Thoracic aorta endothelial cell (primary cell): ENCODE results near the gene RPL29. TPM values are rescaled to one million over a fixed set of nuclear protein-coding genes. Genes with fewer than 3 reads are reported as not detected.

Experiments used
- small RNA-seq: library from RNA; depleted of rRNA; stranded (forward); fragments of <200 nt; gene quantifications from one replicate; pipeline ENCODE3, GENCODE V24; 2012
- total RNA-seq: library from RNA; depleted of rRNA; stranded (reverse); fragments of >200 nt; gene quantifications from 2 replicates; pipeline ENCODE4 v1.2.3, GENCODE V29; 2012

Gene RPL29
- total RNA-seq, result 968 and 1,125 TPM in 2 replicates

DNA sequence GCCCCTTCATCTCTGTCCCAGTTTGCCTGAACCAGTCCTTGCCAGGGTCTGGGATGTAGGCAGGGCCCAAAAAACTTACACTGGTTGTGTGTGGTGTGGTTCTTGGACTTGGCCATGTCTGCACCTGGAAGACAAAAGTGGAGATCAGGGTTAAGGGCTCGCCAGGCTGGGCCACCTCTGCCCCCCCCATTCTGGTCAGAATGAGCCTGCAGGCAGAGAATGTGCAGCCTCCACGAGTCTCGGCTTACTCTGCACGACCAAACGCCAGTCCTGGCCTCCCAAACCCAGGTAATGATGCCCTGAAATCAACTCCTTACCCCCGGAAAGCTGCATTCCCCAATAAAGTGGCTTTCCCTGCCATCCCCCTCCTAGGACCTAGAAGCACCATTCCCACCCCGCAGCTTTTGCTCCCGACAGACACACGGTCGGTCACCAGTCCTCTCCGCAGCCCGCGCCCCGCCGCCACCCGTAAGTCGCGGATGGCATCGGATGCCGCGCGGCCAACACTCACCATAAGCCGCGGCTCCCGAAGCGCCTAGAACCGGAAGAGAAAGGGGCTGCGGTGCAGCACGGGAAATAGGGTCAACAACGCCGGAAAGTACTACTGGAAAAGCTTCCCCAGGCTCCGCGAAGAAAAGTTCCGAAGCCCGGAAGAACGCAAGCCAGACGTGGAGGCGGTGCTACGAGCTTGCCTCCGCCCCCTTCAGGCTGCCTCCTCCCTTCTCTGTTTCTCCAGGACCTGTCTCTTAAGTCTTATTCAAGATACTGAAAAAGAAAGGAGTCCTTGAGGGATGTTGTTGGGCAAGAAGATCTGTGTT lies at the start of gene RPL29:
TSS of gene RPL29 (minus strand) at position 550 of the 818 bp plus-strand sequence. CDS start at position 116, 434 bp downstream.

DNA sequence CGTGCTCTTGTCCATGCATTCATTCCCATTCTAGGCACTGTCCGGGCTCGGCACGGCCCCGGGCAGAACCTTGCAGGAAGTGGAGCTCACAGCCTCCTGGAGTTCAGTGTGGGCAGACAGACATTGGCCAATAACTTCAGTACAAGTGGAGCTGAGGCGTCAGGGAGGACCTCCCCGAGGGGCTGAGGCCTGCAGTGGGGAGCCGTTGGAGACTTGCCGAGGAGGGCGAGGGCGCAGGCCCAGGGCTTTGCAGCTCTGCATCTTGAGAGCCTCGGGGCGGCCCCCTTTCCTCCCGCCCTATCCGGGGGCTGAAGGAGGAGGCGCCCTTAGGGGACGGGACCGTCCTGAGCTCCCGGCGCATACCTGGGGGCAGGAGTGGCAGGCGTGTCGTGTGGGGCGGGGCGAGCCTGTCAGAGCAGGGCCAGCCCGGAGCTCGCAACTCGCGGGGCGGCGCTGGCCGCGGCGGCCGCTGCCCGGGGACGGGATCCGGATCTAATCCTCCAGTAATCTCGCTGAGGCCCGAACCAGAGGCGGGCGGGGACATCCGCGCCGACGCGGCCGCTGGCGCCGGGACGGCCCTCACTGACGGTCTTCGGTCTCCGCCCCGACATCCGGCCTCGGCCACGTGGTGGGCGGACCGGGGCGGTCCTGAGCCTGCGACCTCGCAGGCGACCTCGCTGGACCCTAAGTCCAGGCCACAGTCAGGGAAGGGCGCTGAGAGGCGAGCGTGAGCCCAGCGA lies 12.7 kb downstream of the RPL29 start, which contains the start of gene ACY1:
TSS of gene ACY1 (plus strand) at position 698 of the 740 bp plus-strand sequence. CDS start 530 bp downstream, outside the sequence.

DNA sequence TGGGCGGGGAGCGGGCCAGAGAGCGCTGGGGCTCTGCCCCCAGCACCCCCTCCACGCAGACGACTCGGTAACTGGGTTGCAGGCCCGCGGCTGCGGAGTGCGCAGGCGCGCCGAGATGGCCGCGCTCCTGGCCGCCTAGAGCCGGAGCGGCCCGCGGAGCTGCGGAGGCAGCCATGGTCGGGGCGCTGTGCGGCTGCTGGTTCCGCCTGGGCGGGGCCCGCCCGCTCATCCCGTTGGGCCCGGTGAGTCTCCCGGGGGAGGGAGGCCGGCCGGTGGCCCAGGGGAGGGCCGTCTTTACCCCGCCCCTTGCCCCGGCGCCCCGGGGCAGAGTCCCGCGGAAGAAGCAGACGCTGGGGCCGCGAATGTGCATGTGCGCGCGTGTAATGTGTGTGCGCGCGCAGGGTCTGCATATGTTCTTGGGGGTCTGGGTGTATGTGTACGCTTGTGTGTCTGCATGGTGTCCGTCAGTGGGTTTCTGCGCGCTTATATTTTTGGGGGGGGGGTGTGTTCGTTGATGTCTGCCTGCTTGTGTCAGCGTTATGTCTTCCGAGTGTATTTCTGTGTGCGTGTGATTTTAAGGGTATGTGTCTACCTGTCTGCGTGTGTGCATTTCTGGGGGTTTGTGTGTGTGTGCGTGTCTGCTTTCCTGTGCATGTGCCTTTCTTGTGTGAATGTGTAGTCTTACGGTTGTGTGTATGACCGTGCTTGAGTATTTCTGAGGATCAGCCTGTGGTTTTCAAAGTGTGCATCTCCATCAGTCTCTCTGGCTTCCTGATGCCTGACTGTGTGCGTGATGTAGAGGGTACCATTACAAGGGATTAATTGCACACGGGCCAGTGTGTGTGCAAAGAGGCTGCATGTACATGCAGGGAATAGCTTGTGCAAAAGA lies 20.5 kb downstream of the RPL29 start, which contains the start of gene ABHD14A:
TSS of gene ABHD14A (plus strand) at position 102 of the 889 bp plus-strand sequence. CDS start at position 174, 72 bp downstream.

DNA sequence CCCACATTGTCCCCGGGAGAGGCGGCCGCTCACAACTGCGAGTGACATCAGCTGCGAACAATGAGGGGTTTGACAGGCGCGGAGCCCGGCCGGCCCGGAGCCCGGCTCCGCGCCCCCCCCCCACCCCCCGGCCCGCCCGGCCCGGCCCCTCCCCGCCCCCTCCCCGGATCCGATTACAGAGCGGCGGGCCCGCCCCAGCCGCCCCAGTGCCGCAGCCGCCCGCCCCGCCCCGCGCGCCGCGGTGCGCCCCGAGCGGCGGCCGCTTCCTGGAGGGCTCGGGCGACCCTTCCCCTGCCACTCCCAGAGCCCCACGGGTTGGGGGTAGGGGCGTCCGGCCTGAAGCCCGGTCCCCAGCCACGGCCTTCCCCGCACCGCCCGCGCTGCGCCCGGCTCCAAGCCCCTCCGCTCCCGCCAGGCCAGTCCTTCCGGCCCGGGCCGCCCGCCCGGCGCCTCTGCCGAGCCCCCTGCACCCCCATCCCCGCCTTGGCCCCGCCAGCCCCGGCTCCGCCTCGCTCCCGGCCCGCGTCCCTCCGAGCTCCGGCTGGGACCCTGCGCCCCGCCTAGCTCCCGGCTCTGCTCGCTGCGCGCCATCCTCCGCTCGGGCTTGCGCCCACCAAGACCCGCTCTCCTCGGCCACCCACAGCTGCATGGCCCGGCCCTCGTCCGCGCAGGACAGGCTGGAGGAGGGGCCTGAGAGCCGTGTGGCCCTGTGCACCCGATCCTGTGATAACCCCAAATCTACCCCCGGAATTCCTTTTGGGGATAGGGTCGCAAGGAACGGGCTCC lies 28.1 kb downstream of the RPL29 start, which contains the start of gene PCBP4:
TSS of gene PCBP4 (minus strand) at position 71 of the 786 bp plus-strand sequence. CDS start 6,214 bp downstream, outside the sequence.

DNA sequence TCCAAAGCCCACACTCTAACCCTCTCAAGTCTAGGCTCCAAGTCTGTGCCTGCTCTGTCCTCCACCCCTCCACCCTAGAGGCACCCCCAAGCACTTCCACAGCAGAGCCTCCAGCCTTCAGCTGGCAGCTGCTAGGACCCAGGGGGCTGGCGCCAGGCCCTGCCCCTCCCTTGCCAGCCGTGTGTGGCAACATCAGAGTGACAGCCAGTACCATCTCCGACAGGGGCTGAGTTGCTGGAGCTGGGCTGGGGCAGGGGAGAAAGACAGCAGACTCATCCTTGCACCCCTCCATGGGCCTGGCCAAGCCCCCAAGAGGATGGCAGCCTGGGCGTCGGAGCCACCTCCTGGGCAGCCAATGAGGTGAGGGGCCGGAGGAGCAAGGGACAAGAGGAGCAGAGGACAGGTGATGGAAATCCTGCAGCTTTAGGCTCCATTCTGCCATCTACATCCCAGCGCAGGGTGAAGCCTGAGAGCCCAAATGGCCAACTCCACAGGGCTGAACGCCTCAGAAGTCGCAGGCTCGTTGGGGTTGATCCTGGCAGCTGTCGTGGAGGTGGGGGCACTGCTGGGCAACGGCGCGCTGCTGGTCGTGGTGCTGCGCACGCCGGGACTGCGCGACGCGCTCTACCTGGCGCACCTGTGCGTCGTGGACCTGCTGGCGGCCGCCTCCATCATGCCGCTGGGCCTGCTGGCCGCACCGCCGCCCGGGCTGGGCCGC lies 40.4 kb downstream of the RPL29 start, which contains the start of gene GPR62:
TSS of gene GPR62 (plus strand) at position 207 of the 718 bp plus-strand sequence. CDS start at position 479, 272 bp downstream.

Small RNA genes within 50 kb of the gene (small RNA-seq; reads per million reads assigned to genes)
- not detected for gene AC115284.1

Other genes with a start within 250 kb of the RPL29 start
- not detected in 2 replicates for gene IQCF6, start 216.7 kb downstream of the RPL29 start, total RNA-seq
- gene IQCF2, start 134.3 kb downstream of the RPL29 start, total RNA-seq, result not detected in 2 replicates
- not detected in 2 replicates for gene IQCF5, start 120.3 kb downstream of the RPL29 start, total RNA-seq
- not detected in 2 replicates for gene IQCF1, start 92.5 kb downstream of the RPL29 start, total RNA-seq
- gene RRP9, start 54.0 kb downstream of the RPL29 start, total RNA-seq, result 20.6 and 21.1 TPM in 2 replicates
- 8.1 and 12.6 TPM in 2 replicates for gene PARP3, start 53.5 kb downstream of the RPL29 start, total RNA-seq
- 0.07 TPM in 1 of 2 replicates, not detected in the other for gene GPR62, start 40.5 kb downstream of the RPL29 start, total RNA-seq
- 23.1 and 23.3 TPM in 2 replicates for gene PCBP4, start 28.4 kb downstream of the RPL29 start, total RNA-seq
- gene ABHD14B, start 21.8 kb downstream of the RPL29 start, total RNA-seq, result 12.5 and 15.5 TPM in 2 replicates
- gene ABHD14A, start 20.8 kb downstream of the RPL29 start, total RNA-seq, result 3.5 and 7.3 TPM in 2 replicates
- gene ACY1, start 12.4 kb downstream of the RPL29 start, total RNA-seq, result 8.0 and 11.2 TPM in 2 replicates
- 16.9 and 23.2 TPM in 2 replicates for gene DUSP7, start 60.7 kb upstream of the RPL29 start, total RNA-seq
- 8.0 and 12.6 TPM in 2 replicates for gene POC1A, start 158.5 kb upstream of the RPL29 start, total RNA-seq
- 57.6 and 71.7 TPM in 2 replicates for gene ALAS1, start 202.3 kb upstream of the RPL29 start, total RNA-seq
- under 0.01 TPM in 1 of 2 replicates, not detected in the other for gene TLR9, start 229.8 kb upstream of the RPL29 start, total RNA-seq
- gene TWF2, start 243.3 kb upstream of the RPL29 start, total RNA-seq, result 124 and 136 TPM in 2 replicates
- 11.3 and 12.0 TPM in 2 replicates for gene PPM1M, start 249.9 kb upstream of the RPL29 start, total RNA-seq